Endothelial cell of umbilical vein (primary cell): ENCODE measurements around the gene PTGR3. TPM values are rescaled to one million over a fixed set of nuclear protein-coding genes. Genes with fewer than 3 reads are reported as not detected.
A peak's percentile ranks its signal among the peaks of the same experiment; 100 is the strongest.

Experiments
- BruUV-seq: library from RNA; stranded (reverse); fragments of 400-500 nt; replicated peaks from 2 replicates; lab custom pipeline; 2021; lab: Mats Ljungman, UMichigan
- CTCF ChIA-PET: fragments of 300-600, 350-600 bp; sonication (Branson Sonifier 250); formaldehyde crosslinking; loops from one replicate; lab custom pipeline; 2021; ENCODE audit warnings: antibody characterized with exemption, inconsistent platforms; lab: Charles Lee
- POLR2A ChIA-PET: fragments of 300-600, 350-600 bp; sonication (Branson Sonifier 250); formaldehyde crosslinking; loops from one replicate; lab custom pipeline; 2021; ENCODE audit warnings: antibody characterized with exemption, inconsistent platforms; lab: Charles Lee
- DNase-seq: peaks from one replicate; pipeline ENCODE4 v3.0.0-alpha.2; 2011; ENCODE audit warnings: low read depth, low spot score
- FAIRE-seq: peaks from 2 replicates; lab custom pipeline; 2011; peaks lifted over from hg19 to GRCh38; lab: Jason Lieb, UNC
- H2AFZ ChIP-seq: 2 replicates; pipeline ENCODE4 v1.6.0; 2012; ENCODE audit warnings: low read depth, low read length, control low read depth, inconsistent platforms
- H3K27ac ChIP-seq: 2 replicates; pipeline ENCODE4 v1.5.1; 2011; ENCODE audit warnings: low read depth, mild to moderate bottlenecking, control low read depth, low read length, moderate library complexity; ENCODE audit not compliant: insufficient read depth
- H3K27me3 ChIP-seq, 2 experiments: 2 replicates each; pipeline versions ENCODE4 v1.6.0 to v1.6.1; 2011; ENCODE audit warnings: low read length in 2 of 2, mixed read lengths in 1 of 2; ENCODE audit not compliant: control insufficient read depth in 2 of 2, insufficient read depth in 2 of 2
- H3K36me3 ChIP-seq, 2 experiments: 2 replicates in 1 of 2; 3 replicates in 1 of 2; pipeline ENCODE4 v1.5.1; 2011; ENCODE audit warnings: low read length in 2 of 2, mild to moderate bottlenecking in 1 of 2, moderate library complexity in 1 of 2; ENCODE audit not compliant: control insufficient read depth in 2 of 2, insufficient read depth in 2 of 2; ENCODE audit errors: extremely low read depth in 1 of 2
- H3K4me1 ChIP-seq: 3 replicates; pipeline ENCODE4 v1.5.1; 2011; ENCODE audit warnings: mild to moderate bottlenecking, low read length; ENCODE audit not compliant: control insufficient read depth, insufficient read depth; ENCODE audit errors: extremely low read depth
- H3K4me2 ChIP-seq: 2 replicates; pipeline ENCODE4 v1.6.1; 2011; ENCODE audit warnings: low read length, control low read depth, mixed read lengths; ENCODE audit not compliant: insufficient read depth
- H3K4me3 ChIP-seq, 3 experiments: fragments of 200-600 bp in 1 of 3; sonication (generic), shearing (Covaris generic) in 1 of 3; replicated peaks in 1 of 3; 2 replicates each; pipeline ENCODE4 v1.5.1; 2011 to 2016; ENCODE audit warnings: control low read depth in 3 of 3, low read length in 3 of 3, mild to moderate bottlenecking in 2 of 3, inconsistent platforms in 1 of 3, low read depth in 1 of 3, moderate library complexity in 1 of 3; ENCODE audit not compliant: insufficient read depth in 1 of 3
- H3K79me2 ChIP-seq: 2 replicates; pipeline ENCODE4 v1.6.0; 2012; ENCODE audit warnings: low read length, inconsistent platforms; ENCODE audit not compliant: control insufficient read depth, insufficient read depth
- H3K9ac ChIP-seq: replicated peaks from 2 replicates; pipeline ENCODE3; 2011; ENCODE audit warnings: low read length, control low read depth; ENCODE audit not compliant: insufficient read depth; ENCODE audit errors: extremely low read depth
- H3K9me1 ChIP-seq: replicated peaks from 3 replicates; pipeline ENCODE4 v1.6.0; 2011; ENCODE audit warnings: mild to moderate bottlenecking, low read length; ENCODE audit not compliant: control insufficient read depth, insufficient read depth; ENCODE audit errors: extremely low read depth
- H3K9me3 ChIP-seq: replicated peaks from 2 replicates; pipeline ENCODE4 v1.5.1; 2012; ENCODE audit warnings: low read length, inconsistent platforms; ENCODE audit not compliant: control insufficient read depth, insufficient read depth
- H4K20me1 ChIP-seq: replicated peaks from 2 replicates; pipeline ENCODE3; 2011; ENCODE audit warnings: mild to moderate bottlenecking, low read length; ENCODE audit not compliant: control insufficient read depth, insufficient read depth; ENCODE audit errors: extremely low read depth
- JUN ChIP-seq: IDR thresholded peaks from 2 replicates; pipeline ENCODE4 v1.6.1; 2011; ENCODE audit warnings: borderline replicate concordance, low read depth; ENCODE audit not compliant: insufficient read length, insufficient read depth
- POLR2A ChIP-seq: IDR thresholded peaks from 2 replicates; pipeline ENCODE4 v1.6.1; 2012; ENCODE audit warnings: low read depth, mild to moderate bottlenecking, control low read depth, low read length
- POLR2AphosphoS5 ChIP-seq: IDR thresholded peaks from 2 replicates; pipeline ENCODE4 v1.6.1; 2012; ENCODE audit warnings: low read depth, mild to moderate bottlenecking, control low read depth, low read length, moderate library complexity; ENCODE audit not compliant: insufficient read depth
- dilution Hi-C: fragments of 300-500 bp; cut with MboI; formaldehyde crosslinking; loops from one replicate; pipeline ENCODE4 v1.15.0; 2019; ENCODE audit warnings: low sequenced_read_pairs; ENCODE audit not compliant: extremely low pct_ligation_motif_present
- intact Hi-C: fragments of 100-400 bp; cut with micrococcal nuclease; formaldehyde crosslinking; loops from one replicate; pipeline ENCODE4 v1.10.0; 2022
- polyA plus RNA-seq, 4 experiments: library from polyadenylated mRNA; depleted of rRNA in 3 of 4; stranded (reverse) in 3 of 4; unstranded in 1 of 4; fragments of >200 nt; gene quantifications; 2 replicates each; pipeline versions ENCODE4 v1.2.1 to v1.2.3, GENCODE V29; 2011 to 2012; ENCODE audit warnings: missing spikeins in 1 of 4
- total RNA-seq: library from RNA; stranded (reverse); gene quantifications from 2 replicates; pipeline ENCODE4 v1.2.3, GENCODE V29; 2021
- TF ChIP-seq, protein P1 (sequence below): IDR thresholded peaks from 2 replicates; pipeline ENCODE4 v1.6.1; 2011; ENCODE audit not compliant: insufficient read depth, insufficient read length
- TF ChIP-seq, protein P2 (sequence below), 2 donors: IDR thresholded peaks; 1 replicate in 1 of 2; 2 replicates in 1 of 2; pipeline ENCODE4 v1.5.1; 2011; ENCODE audit warnings: low read length in 2 of 2, mild to moderate bottlenecking in 2 of 2, moderate library complexity in 2 of 2, control low read depth in 1 of 2, inconsistent platforms in 1 of 2, low read depth in 1 of 2; ENCODE audit not compliant: insufficient read depth in 1 of 2; ENCODE audit errors: extremely low read depth in 1 of 2

Gene PTGR3
- total and polyA plus RNA-seq, 2 donors (not counting 3 experiments of a cell fraction or from before 2014, with no cell fraction given): 13.9 to 21.9 TPM

DNA sequence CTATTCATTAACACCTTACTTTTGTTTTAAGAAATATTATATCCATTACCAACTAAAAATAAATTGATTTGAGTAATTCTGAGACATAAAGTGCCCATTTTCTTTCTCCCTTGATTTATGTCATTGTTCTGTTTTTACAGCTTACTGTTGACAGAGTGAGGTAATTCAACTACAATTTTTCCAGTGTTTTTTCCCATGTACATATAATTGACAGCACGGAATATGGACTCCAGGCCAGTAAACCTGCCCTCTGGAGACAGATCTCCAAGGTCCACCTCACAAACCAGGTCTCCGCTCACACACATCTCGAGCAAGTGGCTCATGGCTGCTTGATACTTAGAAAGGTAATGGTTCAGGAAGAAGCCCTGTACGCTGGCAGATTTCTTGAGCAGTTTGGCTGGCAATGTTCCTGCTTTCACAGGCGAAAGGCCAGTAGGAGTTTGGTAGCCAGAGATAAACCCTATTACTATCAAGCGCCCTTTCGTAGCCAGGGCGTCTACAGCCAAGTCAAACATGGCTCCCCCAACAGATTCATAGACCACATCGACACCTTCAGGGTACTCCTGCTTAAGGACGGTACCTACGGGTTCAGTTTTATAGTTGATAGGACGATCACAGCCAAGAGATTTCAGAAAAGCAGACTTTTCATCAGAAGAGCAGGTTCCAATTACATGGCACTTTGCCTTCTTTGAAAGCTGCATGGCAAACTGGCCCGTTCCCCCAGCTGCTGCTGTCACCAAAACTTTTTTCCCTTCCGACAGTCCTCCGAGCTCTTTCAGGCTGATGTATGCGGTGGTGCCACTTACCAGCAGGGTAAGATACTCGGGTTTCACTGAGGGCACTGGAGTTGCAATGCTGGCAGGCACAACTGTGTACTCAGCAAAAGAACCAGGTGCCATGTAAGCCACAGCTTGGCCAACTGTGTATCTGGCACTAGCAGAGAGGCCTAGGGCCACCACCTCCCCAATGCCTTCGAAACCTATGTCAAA lies 7.4 kb downstream of the PTGR3 start:
- Histone ChIP-seq H2AFZ (peak overlapping the region; percentile 27), H3K9me3 (no peaks in the 10 kb centered on the region), H3K79me2 (peaks cover 48% of the 10 kb centered on the region), H4K20me1 (no peaks in the 10 kb centered on the region), H3K9me1 (no peaks in the 10 kb centered on the region), H3K9ac (no peak overlapping the region), H3K4me2 (peak overlapping the region; percentile 14), H3K4me1 (peaks cover 33% of the 10 kb centered on the region), H3K36me3 (peaks cover 0 to 7% of the 10 kb centered on the region in 2 experiments), H3K4me3 (no peak overlapping the region), H3K27me3 (no peaks in the 10 kb centered on the region), H3K27ac (peak overlapping the region; percentile 53)
- ChIA-PET POLR2A (no interaction called here), CTCF (interaction anchor here (1.0 kb wide), 1 partner anchor 279 kb away, joined by 3 read pairs; no protein-coding TSS in a partner anchor)
- dilution Hi-C loops (no loop called here), intact Hi-C loops (loop anchor here (10.0 kb wide), 2 partner anchors 367 to 707 kb away; partner anchors contain the start of gene CNDP2)
- BruUV-seq: no TSS peak
- peak; percentile 78 for DNase-seq
- TF ChIP-seq JUN (peak; percentile 39), POLR2AphosphoS5 (no peak)
- FAIRE-seq: no peak

DNA sequence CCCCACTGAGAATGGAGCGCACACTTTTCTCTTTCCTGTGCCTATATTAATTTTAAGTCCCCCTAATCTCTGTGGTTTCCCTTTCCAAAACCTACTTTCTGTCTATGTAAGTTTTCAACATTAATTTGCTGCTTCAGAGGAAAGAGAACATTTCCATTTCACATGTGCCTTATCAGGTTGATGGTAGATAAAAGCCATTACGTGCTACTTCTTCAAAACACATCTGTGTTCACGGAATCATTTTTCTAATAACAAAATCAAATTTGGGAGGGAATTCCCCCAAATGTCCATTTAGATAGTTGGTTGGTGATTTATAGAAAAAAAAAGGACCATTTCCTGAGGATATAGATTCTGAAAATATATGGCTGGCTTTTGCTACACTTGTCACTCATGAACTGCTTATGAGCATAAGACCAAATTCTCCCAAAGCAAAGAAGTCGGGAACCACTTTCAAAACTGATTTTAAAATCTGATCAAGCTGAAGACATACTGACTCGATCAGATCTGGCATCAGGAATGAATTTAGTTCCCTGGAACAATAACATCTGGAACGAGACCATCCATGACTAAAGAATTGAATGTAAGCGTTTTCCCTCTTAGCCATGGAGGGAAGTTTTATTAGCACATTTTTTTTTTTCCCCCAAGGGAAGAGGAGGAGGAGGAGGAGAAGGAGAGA lies 8.2 kb downstream of the PTGR3 start:
- peaks cover 39% of the 10 kb centered on the region for H3K79me2 ChIP-seq
- CTCF ChIA-PET: no interaction called here

More for the DNA sequence above, 8.2 kb downstream of the PTGR3 start:
- Histone ChIP-seq H3K9me1 (no peaks in the 10 kb centered on the region), H3K4me3 (no peak overlapping the region), H3K27me3 (no peaks in the 10 kb centered on the region), H3K9me3 (no peaks in the 10 kb centered on the region), H2AFZ (no peak overlapping the region), H3K9ac (no peak overlapping the region), H3K4me1 (peaks cover 33% of the 10 kb centered on the region), H3K27ac (no peak overlapping the region), H3K4me2 (no peak overlapping the region), H4K20me1 (no peaks in the 10 kb centered on the region), H3K36me3 (peaks cover 0 to 7% of the 10 kb centered on the region in 2 experiments)
- dilution Hi-C loops: no loop called here
- BruUV-seq: no TSS peak
- DNase-seq (no peak), FAIRE-seq (peak; percentile 18)
- TF ChIP-seq POLR2AphosphoS5: no peak
- TF ChIP-seq, protein P1, sequence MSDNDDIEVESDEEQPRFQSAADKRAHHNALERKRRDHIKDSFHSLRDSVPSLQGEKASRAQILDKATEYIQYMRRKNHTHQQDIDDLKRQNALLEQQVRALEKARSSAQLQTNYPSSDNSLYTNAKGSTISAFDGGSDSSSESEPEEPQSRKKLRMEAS: no peak
- TF ChIP-seq, protein P2, sequence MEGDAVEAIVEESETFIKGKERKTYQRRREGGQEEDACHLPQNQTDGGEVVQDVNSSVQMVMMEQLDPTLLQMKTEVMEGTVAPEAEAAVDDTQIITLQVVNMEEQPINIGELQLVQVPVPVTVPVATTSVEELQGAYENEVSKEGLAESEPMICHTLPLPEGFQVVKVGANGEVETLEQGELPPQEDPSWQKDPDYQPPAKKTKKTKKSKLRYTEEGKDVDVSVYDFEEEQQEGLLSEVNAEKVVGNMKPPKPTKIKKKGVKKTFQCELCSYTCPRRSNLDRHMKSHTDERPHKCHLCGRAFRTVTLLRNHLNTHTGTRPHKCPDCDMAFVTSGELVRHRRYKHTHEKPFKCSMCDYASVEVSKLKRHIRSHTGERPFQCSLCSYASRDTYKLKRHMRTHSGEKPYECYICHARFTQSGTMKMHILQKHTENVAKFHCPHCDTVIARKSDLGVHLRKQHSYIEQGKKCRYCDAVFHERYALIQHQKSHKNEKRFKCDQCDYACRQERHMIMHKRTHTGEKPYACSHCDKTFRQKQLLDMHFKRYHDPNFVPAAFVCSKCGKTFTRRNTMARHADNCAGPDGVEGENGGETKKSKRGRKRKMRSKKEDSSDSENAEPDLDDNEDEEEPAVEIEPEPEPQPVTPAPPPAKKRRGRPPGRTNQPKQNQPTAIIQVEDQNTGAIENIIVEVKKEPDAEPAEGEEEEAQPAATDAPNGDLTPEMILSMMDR (IDR thresholded peaks at IDR 0.05; ENCODE audit: extremely low read depth in 1 of 2, insufficient read depth in 1 of 2, low read depth in 1 of 2, low read length in 2 of 2): no peak
- TF ChIP-seq POLR2A: no peak
- intact Hi-C loops: loop anchor here (10.0 kb wide), 2 partner anchors 366 to 706 kb away; partner anchors contain the start of gene CNDP2
- POLR2A ChIA-PET: no interaction called here
